HepG2 (cell line): Measurements from ENCODE around the gene PPP2R2C. TPM values are rescaled to one million over a fixed set of nuclear protein-coding genes. Genes with fewer than 3 reads are reported as not detected.

Source experiments
- AKNA ChIP-seq: sonication (generic); formaldehyde crosslinking; IDR thresholded peaks from 2 replicates; pipeline ENCODE4 v1.4.0; 2020; ENCODE audit warnings: missing genetic modification reagents, borderline replicate concordance
- BRF2 ChIP-seq: sonication (generic); formaldehyde crosslinking; IDR thresholded peaks from 2 replicates; pipeline ENCODE4 v1.8.1; 2022; ENCODE audit warnings: mild to moderate bottlenecking, missing genetic modification reagents
- CREB3 ChIP-seq: sonication (generic); formaldehyde crosslinking; IDR thresholded peaks from 2 replicates; pipeline ENCODE4 v1.5.0; 2020; ENCODE audit warnings: missing genetic modification reagents
- HINFP ChIP-seq: sonication (generic); formaldehyde crosslinking; IDR thresholded peaks from 2 replicates; pipeline ENCODE4 v1.4.0; 2020; ENCODE audit warnings: low read depth, mild to moderate bottlenecking, missing genetic modification reagents
- IKZF5 ChIP-seq: IDR thresholded peaks from 2 replicates; pipeline ENCODE4 v1.6.1; 2018; ENCODE audit warnings: missing genetic modification reagents, mild to moderate bottlenecking, missing compliant biosample characterization
- JUND ChIP-seq: sonication (generic); formaldehyde crosslinking; IDR thresholded peaks from 2 replicates; pipeline ENCODE4 v1.8.0; 2022; ENCODE audit warnings: mild to moderate bottlenecking, missing genetic modification reagents
- MXD1 ChIP-seq: sonication (generic); formaldehyde crosslinking; IDR thresholded peaks from 2 replicates; pipeline ENCODE4 v1.4.0; 2020; ENCODE audit warnings: mild to moderate bottlenecking, missing genetic modification reagents
- NBN ChIP-seq: fragments of 450-650 bp; conservative IDR thresholded peaks from 2 replicates; pipeline ENCODE4 v1.6.1; 2017
- NFE2L2 ChIP-seq: fragments of 150-350 bp; IDR thresholded peaks from 2 replicates; pipeline ENCODE4 v1.6.1; 2014; ENCODE audit warnings: low read length
- THAP7 ChIP-seq: sonication (generic); formaldehyde crosslinking; IDR thresholded peaks from 2 replicates; pipeline ENCODE4 v1.8.1; 2023; ENCODE audit warnings: mild to moderate bottlenecking, missing genetic modification reagents
- ZBTB7B ChIP-seq: sonication (generic); formaldehyde crosslinking; IDR thresholded peaks from 2 replicates; pipeline ENCODE4 v1.4.0; 2020; ENCODE audit warnings: missing genetic modification reagents
- ZMYM2 ChIP-seq: sonication (generic); formaldehyde crosslinking; IDR thresholded peaks from 2 replicates; pipeline ENCODE4 v1.8.0; 2022; ENCODE audit warnings: mild to moderate bottlenecking, missing genetic modification reagents
- ZMYM3 ChIP-seq: sonication (generic); formaldehyde crosslinking; IDR thresholded peaks from 2 replicates; pipeline ENCODE4 v1.5.1; 2020; ENCODE audit warnings: mild to moderate bottlenecking, missing genetic modification reagents
- ZNF30 ChIP-seq: sonication (generic); formaldehyde crosslinking; IDR thresholded peaks from 2 replicates; pipeline ENCODE4 v1.5.0; 2020; ENCODE audit warnings: mild to moderate bottlenecking, missing genetic modification reagents
- ZNF430 ChIP-seq: sonication (generic); formaldehyde crosslinking; IDR thresholded peaks from 2 replicates; pipeline ENCODE4 v1.9.0; 2021; ENCODE audit warnings: mild to moderate bottlenecking, missing genetic modification reagents
- ZNF501 ChIP-seq: sonication (generic); formaldehyde crosslinking; IDR thresholded peaks from 2 replicates; pipeline ENCODE4 v1.5.1; 2020; ENCODE audit warnings: mild to moderate bottlenecking, moderate library complexity, missing genetic modification reagents
- ZNF747 ChIP-seq: sonication (generic); formaldehyde crosslinking; IDR thresholded peaks from 2 replicates; pipeline ENCODE4 v1.8.1; 2023; ENCODE audit warnings: missing genetic modification reagents, mild to moderate bottlenecking, borderline replicate concordance
- ZSCAN21 ChIP-seq: sonication (generic); formaldehyde crosslinking; IDR thresholded peaks from 2 replicates; pipeline ENCODE4 v1.8.0; 2022; ENCODE audit warnings: mild to moderate bottlenecking, missing genetic modification reagents, moderate library complexity, borderline replicate concordance
- polyA plus RNA-seq, 8 experiments: library from polyadenylated mRNA; depleted of rRNA in 3 of 8; stranded (reverse) in 7 of 8; unstranded in 1 of 8; fragments of >200 nt; fragmentation: Illumina TruSeq in 4 of 8; extraction: Trizol in 4 of 8; gene quantifications; 2 replicates each; pipeline versions ENCODE4 v1.2.1 to v1.2.3, GENCODE V29; 2011 to 2016; ENCODE audit warnings: low read depth in 4 of 8, missing spikeins in 1 of 8, mixed read lengths in 1 of 8; ENCODE audit not compliant: insufficient read depth in 1 of 8
- total RNA-seq, 5 experiments: library from RNA; depleted of rRNA; stranded (reverse); fragments of >200 nt; fragmentation: Illumina TruSeq; extraction: Trizol; gene quantifications; 2 replicates each; pipeline ENCODE4 v1.2.3, GENCODE V29; 2016; ENCODE audit warnings: low read depth in 1 of 5

PPP2R2C gene
- total and polyA plus RNA-seq, 2 of the 13 experiments (the other 11 are each of a cell fraction or from before 2014, with no cell fraction given), result 0.60 to 8.6 TPM

- TF ChIP-seq AKNA (CRISPR knock-in tag) (no peak), ZMYM3 (CRISPR knock-in tag) (peak; percentile 59; the same call in 1 of the 2 replicates), THAP7 (CRISPR knock-in tag) (no peak), ZNF430 (CRISPR knock-in tag) (no peak), ZNF30 (CRISPR knock-in tag) (no peak), HINFP (CRISPR knock-in tag) (no peak), BRF2 (CRISPR knock-in tag) (no peak), IKZF5 (CRISPR knock-in tag) (peak; percentile 71), ZNF747 (CRISPR knock-in tag) (no peak), ZBTB7B (CRISPR knock-in tag) (no peak), ZNF501 (CRISPR knock-in tag) (peak; percentile 9; the same call in 1 of the 2 replicates), ZSCAN21 (CRISPR knock-in tag) (peak; percentile 55; the same call in 1 of the 2 replicates), MXD1 (CRISPR knock-in tag) (no peak), ZMYM2 (CRISPR knock-in tag) (no peak), JUND (no peak), NFE2L2 (no peak), CREB3 (CRISPR knock-in tag) (no peak), NBN (no peak)
Measured at GRCh38 chr4:6322761-6323566, 149.4 kb downstream of the PPP2R2C start (continued).
